GM12891 (cell line): ENCODE results near the gene EMILIN2.
"Not testable (repeated sequence)": the region's sequence is repeated elsewhere in the genome, so short reads cannot be mapped to it uniquely, and the experiment has no call there.

ENCODE experiments used
- POLR2A ChIP-seq: IDR thresholded peaks from 2 replicates; pipeline ENCODE4 v1.6.1; 2011; ENCODE audit warnings: low read depth, low read length, control low read depth
- POLR2AphosphoS5 ChIP-seq: IDR thresholded peaks from 2 replicates; pipeline ENCODE4 v1.6.1; 2011; ENCODE audit warnings: low read depth, low read length, control low read depth
- TAF1 ChIP-seq: IDR thresholded peaks from 2 replicates; pipeline ENCODE4 v1.6.1; 2011; ENCODE audit warnings: low read depth, low read length, control low read depth

DNA sequence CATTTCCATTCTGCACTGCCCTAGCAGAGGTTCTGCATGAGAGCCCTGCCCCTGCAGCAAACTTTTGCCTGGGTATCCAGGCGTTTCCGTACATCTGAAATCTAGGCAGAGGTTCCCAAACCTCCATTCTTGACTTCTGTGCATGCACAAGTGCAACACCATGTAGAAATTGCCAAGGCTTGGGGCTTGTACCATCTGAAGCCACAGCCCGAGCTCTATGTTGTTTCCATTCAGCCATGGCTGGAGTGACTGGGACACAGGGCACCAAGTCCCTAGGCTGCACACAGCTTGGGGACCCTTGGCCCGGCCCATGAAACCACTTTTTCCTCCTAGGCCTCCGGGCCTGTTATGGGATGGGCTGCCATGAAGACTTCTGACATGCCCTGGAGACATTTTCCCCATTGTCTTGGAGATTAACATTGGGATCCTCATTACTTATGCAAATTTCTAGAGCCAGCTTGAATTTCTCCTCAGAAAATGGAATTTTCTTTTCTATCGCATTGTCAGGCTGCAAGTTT lies 37.1 kb upstream of the EMILIN2 start:
- TF ChIP-seq POLR2AphosphoS5, TAF1, POLR2A: not testable (repeated sequence)
